Mammary epithelial cell (primary cell): ENCODE results near the gene DISP1.

Experiments used
- EZH2 ChIP-seq: IDR thresholded peaks from 2 replicates; pipeline ENCODE4 v1.6.1; 2012; ENCODE audit warnings: low read length, inconsistent platforms, borderline replicate concordance
- TF ChIP-seq, protein P1 (sequence below), 2 donors: IDR thresholded peaks in 1 of 2; conservative IDR thresholded peaks in 1 of 2; 2 replicates each; pipeline ENCODE4 v1.5.1; 2011 to 2012; ENCODE audit warnings: inconsistent platforms in 2 of 2, low read length in 2 of 2, mild to moderate bottlenecking in 2 of 2, control low read depth in 1 of 2, low read depth in 1 of 2; ENCODE audit not compliant: insufficient read depth in 1 of 2; ENCODE audit errors: extremely low read depth in 1 of 2

DNA sequence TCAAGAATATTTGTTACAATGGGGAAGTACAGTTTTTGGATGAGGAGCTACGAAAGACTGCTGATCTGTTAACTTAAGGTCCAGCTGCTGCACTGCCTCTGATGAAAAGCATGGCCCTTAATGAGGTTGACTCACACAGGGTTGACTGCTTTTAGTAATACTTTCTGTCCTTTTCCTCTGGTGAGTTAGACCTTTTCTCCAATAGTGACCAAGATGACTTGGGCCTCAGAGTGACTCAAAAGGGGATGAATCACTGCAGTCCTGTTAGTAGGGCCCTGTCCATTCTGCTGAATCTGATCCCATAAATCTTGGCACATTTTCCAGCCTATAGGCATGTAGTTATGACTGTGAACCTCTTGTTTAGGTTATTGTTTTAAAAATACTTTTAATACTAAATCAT, 2.7 kb downstream of the DISP1 start:
- TF ChIP-seq, protein P1, sequence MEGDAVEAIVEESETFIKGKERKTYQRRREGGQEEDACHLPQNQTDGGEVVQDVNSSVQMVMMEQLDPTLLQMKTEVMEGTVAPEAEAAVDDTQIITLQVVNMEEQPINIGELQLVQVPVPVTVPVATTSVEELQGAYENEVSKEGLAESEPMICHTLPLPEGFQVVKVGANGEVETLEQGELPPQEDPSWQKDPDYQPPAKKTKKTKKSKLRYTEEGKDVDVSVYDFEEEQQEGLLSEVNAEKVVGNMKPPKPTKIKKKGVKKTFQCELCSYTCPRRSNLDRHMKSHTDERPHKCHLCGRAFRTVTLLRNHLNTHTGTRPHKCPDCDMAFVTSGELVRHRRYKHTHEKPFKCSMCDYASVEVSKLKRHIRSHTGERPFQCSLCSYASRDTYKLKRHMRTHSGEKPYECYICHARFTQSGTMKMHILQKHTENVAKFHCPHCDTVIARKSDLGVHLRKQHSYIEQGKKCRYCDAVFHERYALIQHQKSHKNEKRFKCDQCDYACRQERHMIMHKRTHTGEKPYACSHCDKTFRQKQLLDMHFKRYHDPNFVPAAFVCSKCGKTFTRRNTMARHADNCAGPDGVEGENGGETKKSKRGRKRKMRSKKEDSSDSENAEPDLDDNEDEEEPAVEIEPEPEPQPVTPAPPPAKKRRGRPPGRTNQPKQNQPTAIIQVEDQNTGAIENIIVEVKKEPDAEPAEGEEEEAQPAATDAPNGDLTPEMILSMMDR (conservative IDR thresholded peaks at IDR 0.05 in 1 of 2, IDR thresholded peaks at IDR 0.05 in 1 of 2; ENCODE audit: extremely low read depth in 1 of 2, insufficient read depth in 1 of 2, low read depth in 1 of 2, low read length in 2 of 2), result no peak
- TF ChIP-seq EZH2, result no peak
